ENCODE results near the gene PRAMEF8. TPM values are rescaled to one million over a fixed set of nuclear protein-coding genes. Genes with fewer than 3 reads are reported as not detected.
"Not testable (repeated sequence)": the region's sequence is repeated elsewhere in the genome, so short reads cannot be mapped to it uniquely, and the experiment has no call there.

Gene PRAMEF8
- total RNA-seq (2011; cell fraction: chromatin; rRNA removed; ENCODE audit: low replicate concordance), result not detected in 2 replicates
- total RNA-seq (2011; cell fraction: nucleolus; rRNA removed), result not detected in 2 replicates
- not detected in 2 replicates for total RNA-seq (2011; cell fraction: nucleoplasm; rRNA removed)
- not detected in 2 replicates for total RNA-seq (2014; rRNA removed)
- not detected in 2 replicates for total RNA-seq (2014; rRNA removed; fragmentation: Illumina TruSeq; extraction: Trizol)
- total RNA-seq (2015; rRNA removed; fragmentation: Illumina TruSeq; extraction: Trizol), result not detected in 2 replicates
- not detected in 2 replicates for total RNA-seq (2021)
- not detected in 2 replicates for polyA plus RNA-seq (2011; rRNA removed)
- not detected in 2 replicates for polyA plus RNA-seq (2011; cell fraction: cytosol; rRNA removed)
- polyA plus RNA-seq (2011; cell fraction: nucleus; rRNA removed), result not detected in 2 replicates
- polyA plus RNA-seq (2012), result not detected in 2 replicates
- polyA plus RNA-seq (2014; fragmentation: Illumina TruSeq; extraction: Trizol), result not detected in 2 replicates
- polyA plus RNA-seq (2014; fragmentation: Nextera tagmentation; extraction: Ambion mirVana), result not detected
- not detected in 2 replicates for polyA plus RNA-seq (2014; rRNA removed)
- not detected in 2 replicates for polyA minus RNA-seq (2011; rRNA and poly(A)+ RNA removed)
- polyA minus RNA-seq (2011; cell fraction: cytosol; rRNA and poly(A)+ RNA removed), result not detected in 2 replicates
- not detected in 2 replicates for polyA minus RNA-seq (2011; cell fraction: nucleus; rRNA and poly(A)+ RNA removed)
- Bru-seq, nascent RNA, result not detected
- not detected for BruChase-seq, experiment 1, labeled RNA remaining after a 2-hour chase
- not detected for BruChase-seq, experiment 2, labeled RNA remaining after a 6-hour chase
- long read RNA-seq, experiment 1, result 0 reads
- long read RNA-seq, experiment 2, result 0 reads
- long read RNA-seq, experiment 3, result 0 reads

DNA sequence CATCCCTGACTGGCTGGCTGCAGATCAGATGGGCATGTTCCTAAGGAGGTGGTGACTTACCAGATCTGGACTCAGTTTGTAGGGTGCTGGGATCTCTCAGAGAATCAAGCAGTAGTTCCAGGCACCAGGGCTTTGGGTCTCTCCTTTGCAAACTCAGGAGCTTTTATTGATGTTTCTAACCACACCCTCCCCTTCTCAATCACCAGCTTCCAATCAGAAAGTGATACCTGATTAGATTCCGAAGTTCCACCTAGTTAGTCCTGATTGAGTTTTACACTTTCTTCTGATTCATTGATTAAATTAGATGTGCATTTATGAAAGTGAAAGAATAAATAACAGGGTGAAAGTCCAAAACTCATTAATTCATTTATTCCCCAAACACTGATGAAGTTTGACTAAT is at the start of gene PRAMEF8:
Gene PRAMEF8, minus strand, starts transcription at position 101 of the 400 bp plus-strand sequence. CDS start 1,046 bp downstream, outside the sequence.
- in situ Hi-C loops (cut with MboI); H3K36me3 ChIP-seq (ENCODE audit: control insufficient read depth, insufficient read depth, low read length); H3K9me3 ChIP-seq (replicated peaks; ENCODE audit: control insufficient read depth, insufficient read depth, low read depth, low read length); DNase-seq (ENCODE audit: extremely low read depth in 1 of 4, low spot score in 3 of 4); intact Hi-C loops (cut with micrococcal nuclease); ATAC-seq; H3K4me3 ChIP-seq; H3K9me1 ChIP-seq (ENCODE audit: control insufficient read depth, insufficient read depth, low read length); H3K4me1 ChIP-seq (replicated peaks in 1 of 2; ENCODE audit: control insufficient read depth in 2 of 2, insufficient read depth in 2 of 2, low read length in 2 of 2); H3K4me2 ChIP-seq (ENCODE audit: insufficient read depth, low read length); POLR2A ChIA-PET; H3K27ac ChIP-seq (ENCODE audit: extremely low read depth, low read depth, low read length); H2AFZ ChIP-seq (ENCODE audit: low read depth, low read length); H3K27me3 ChIP-seq (ENCODE audit: control insufficient read depth in 2 of 2, insufficient read depth in 2 of 2, low read length in 2 of 2); FAIRE-seq; H3K9ac ChIP-seq (ENCODE audit: insufficient read depth in 1 of 2, low read depth in 2 of 2, low read length in 2 of 2); H4K20me1 ChIP-seq (replicated peaks; ENCODE audit: control insufficient read depth, insufficient read depth, low read length); CTCF ChIA-PET (ENCODE audit: low intra/inter-chr PET ratio); BruUV-seq (replicated peaks); H3K79me2 ChIP-seq (ENCODE audit: control insufficient read depth, insufficient read depth, low read length): not testable (repeated sequence)
- WGBS (ENCODE audit: insufficient coverage, low coverage, missing lambda C conversion rate), result no CpG with 5 or more reads among the region's 1 CpG

DNA sequence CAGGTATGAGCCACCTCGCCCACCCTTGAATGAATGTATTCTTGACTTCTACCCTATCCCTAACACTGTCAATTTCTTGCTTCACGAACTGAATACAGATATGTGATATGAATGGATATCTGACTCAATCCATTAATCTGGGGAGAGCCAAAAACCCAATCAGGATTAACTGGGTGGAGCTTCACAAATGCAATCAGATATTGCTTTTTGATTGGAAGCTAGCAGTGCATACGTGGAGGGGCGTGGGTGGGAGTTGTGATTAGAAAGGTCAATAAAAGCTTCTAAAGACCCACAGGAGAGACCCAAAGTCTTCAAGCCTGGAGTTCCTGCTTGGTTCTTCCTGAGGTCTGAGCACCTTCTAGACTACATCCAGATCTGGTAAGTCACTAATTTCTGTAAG is 30.3 kb upstream of the PRAMEF8 start, which contains the start of gene PRAMEF15:
Gene PRAMEF15, plus strand, starts transcription at position 301 of the 400 bp plus-strand sequence. CDS start 2,827 bp downstream, outside the sequence.
- CTCF ChIA-PET (ENCODE audit: low intra/inter-chr PET ratio); H3K36me3 ChIP-seq (ENCODE audit: control insufficient read depth, insufficient read depth, low read length); in situ Hi-C loops (cut with MboI); H2AFZ ChIP-seq (ENCODE audit: low read depth, low read length); H3K79me2 ChIP-seq (ENCODE audit: control insufficient read depth, insufficient read depth, low read length); H3K27me3 ChIP-seq (ENCODE audit: control insufficient read depth in 2 of 2, insufficient read depth in 2 of 2, low read length in 2 of 2); BruUV-seq (replicated peaks); POLR2A ChIA-PET; FAIRE-seq; H3K4me2 ChIP-seq (ENCODE audit: insufficient read depth, low read length); DNase-seq (ENCODE audit: extremely low read depth in 1 of 4, low spot score in 3 of 4); H3K9me3 ChIP-seq (replicated peaks; ENCODE audit: control insufficient read depth, insufficient read depth, low read depth, low read length); H3K4me3 ChIP-seq; H3K9me1 ChIP-seq (ENCODE audit: control insufficient read depth, insufficient read depth, low read length); H3K9ac ChIP-seq (ENCODE audit: insufficient read depth in 1 of 2, low read depth in 2 of 2, low read length in 2 of 2); intact Hi-C loops (cut with micrococcal nuclease); H3K27ac ChIP-seq (ENCODE audit: extremely low read depth, low read depth, low read length); H3K4me1 ChIP-seq (replicated peaks in 1 of 2; ENCODE audit: control insufficient read depth in 2 of 2, insufficient read depth in 2 of 2, low read length in 2 of 2); H4K20me1 ChIP-seq (replicated peaks; ENCODE audit: control insufficient read depth, insufficient read depth, low read length); ATAC-seq: not testable (repeated sequence)
- 0% methylated on average over 2 of the region's 4 CpGs for WGBS (ENCODE audit: insufficient coverage, low coverage, missing lambda C conversion rate)

DNA sequence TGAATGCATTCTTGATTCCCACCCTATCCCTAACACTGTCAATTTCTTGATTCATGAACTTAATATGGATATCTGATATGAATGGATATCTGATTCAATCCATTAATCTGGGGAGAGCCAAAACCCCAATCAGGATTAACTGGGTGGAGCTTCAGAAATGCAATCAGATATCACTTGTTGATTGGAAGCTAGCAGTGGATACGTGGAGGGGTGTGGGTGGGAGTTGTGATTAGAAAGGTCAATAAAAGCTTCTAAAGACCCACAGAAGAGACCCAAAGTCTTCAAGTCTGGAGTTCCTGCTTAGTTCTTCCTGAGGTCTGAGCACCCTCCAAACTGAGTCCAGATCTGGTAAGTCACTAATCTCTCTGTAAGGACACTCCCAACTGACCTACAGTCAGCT is 18.3 kb upstream of the PRAMEF8 start, which contains the start of gene PRAMEF33:
Gene PRAMEF33, plus strand, starts transcription at position 301 of the 400 bp plus-strand sequence. CDS start 2,416 bp downstream, outside the sequence.
- no CpG with 5 or more reads among the region's 1 CpG for WGBS (ENCODE audit: insufficient coverage, low coverage, missing lambda C conversion rate)
- CTCF ChIA-PET (ENCODE audit: low intra/inter-chr PET ratio), result not testable (repeated sequence)

More for the DNA sequence above, 18.3 kb upstream of the PRAMEF8 start, which contains the start of gene PRAMEF33:
- BruUV-seq (replicated peaks); H3K4me2 ChIP-seq (ENCODE audit: insufficient read depth, low read length); H3K36me3 ChIP-seq (ENCODE audit: control insufficient read depth, insufficient read depth, low read length); H2AFZ ChIP-seq (ENCODE audit: low read depth, low read length); H4K20me1 ChIP-seq (replicated peaks; ENCODE audit: control insufficient read depth, insufficient read depth, low read length); H3K27ac ChIP-seq (ENCODE audit: extremely low read depth, low read depth, low read length); H3K4me3 ChIP-seq; H3K27me3 ChIP-seq (ENCODE audit: control insufficient read depth in 2 of 2, insufficient read depth in 2 of 2, low read length in 2 of 2); in situ Hi-C loops (cut with MboI); POLR2A ChIA-PET; H3K9me3 ChIP-seq (replicated peaks; ENCODE audit: control insufficient read depth, insufficient read depth, low read depth, low read length); ATAC-seq; H3K9me1 ChIP-seq (ENCODE audit: control insufficient read depth, insufficient read depth, low read length); H3K9ac ChIP-seq (ENCODE audit: insufficient read depth in 1 of 2, low read depth in 2 of 2, low read length in 2 of 2); H3K79me2 ChIP-seq (ENCODE audit: control insufficient read depth, insufficient read depth, low read length); intact Hi-C loops (cut with micrococcal nuclease); FAIRE-seq; DNase-seq (ENCODE audit: extremely low read depth in 1 of 4, low spot score in 3 of 4); H3K4me1 ChIP-seq (replicated peaks in 1 of 2; ENCODE audit: control insufficient read depth in 2 of 2, insufficient read depth in 2 of 2, low read length in 2 of 2): not testable (repeated sequence)

Data from K562 (cell line).